ES-I3 (cell line): ENCODE data around the gene NQO2.
A peak's percentile ranks its signal among the peaks of the same experiment; 100 is the strongest.

Experiments
- H3K36me3 ChIP-seq: 2 replicates; pipeline ENCODE4 v1.6.1; 2013; ENCODE audit warnings: mild to moderate bottlenecking, low read length, control low read depth, moderate library complexity; ENCODE audit not compliant: insufficient read depth
- H3K4me1 ChIP-seq: 2 replicates; pipeline ENCODE4 v1.6.1; 2013; ENCODE audit warnings: mild to moderate bottlenecking, control low read depth, low read length; ENCODE audit not compliant: insufficient read depth
- H3K9ac ChIP-seq: 2 replicates; pipeline ENCODE4 v1.6.1; 2013; ENCODE audit warnings: low read depth, mild to moderate bottlenecking, low read length, moderate library complexity
- H3K9me3 ChIP-seq: 2 replicates; pipeline ENCODE4 v1.6.1; 2013; ENCODE audit warnings: mild to moderate bottlenecking, low read length, moderate library complexity; ENCODE audit not compliant: control insufficient read depth, insufficient read depth

NQO2 gene

GRCh38 chr6:2976060-2976459 lies 23.6 kb upstream of the NQO2 start:
- Histone ChIP-seq H3K9me3 (no peaks in the 10 kb centered on the region), H3K4me1 (peaks cover 19% of the 10 kb centered on the region), H3K36me3 (no peaks in the 10 kb centered on the region), H3K9ac (no peak overlapping the region; the same call in 1 of the 2 replicates)

- Histone ChIP-seq H3K36me3 (no peaks in the 10 kb centered on the region), H3K4me1 (peaks cover 19% of the 10 kb centered on the region), H3K9ac (no peak overlapping the region; the same call in 1 of the 2 replicates), H3K9me3 (no peaks in the 10 kb centered on the region)
These were observed 23.1 kb upstream of the NQO2 start for GRCh38 chr6:2976571-2977085.

DNA sequence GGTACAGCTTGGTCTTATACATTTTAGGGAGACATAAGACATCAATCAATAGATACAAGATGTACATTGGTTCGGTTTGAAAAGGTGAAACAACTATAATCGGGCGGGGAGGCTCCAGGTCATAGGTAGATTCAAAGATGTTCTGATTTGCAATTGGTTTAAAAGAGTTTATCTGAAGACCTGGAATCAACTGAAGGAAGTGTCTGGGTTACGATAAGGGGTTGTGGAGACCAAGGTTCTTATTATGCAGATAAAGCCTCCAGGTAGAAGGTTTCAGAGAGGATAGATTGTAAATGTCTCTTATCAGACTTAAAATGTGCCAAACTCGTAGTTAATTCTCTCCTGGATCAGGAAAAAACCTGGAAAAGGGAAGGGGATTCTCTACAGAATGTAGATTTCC lies 22.4 kb upstream of the NQO2 start:
- Histone ChIP-seq H3K9ac (no peak overlapping the region), H3K4me1 (peaks cover 19% of the 10 kb centered on the region), H3K9me3 (no peaks in the 10 kb centered on the region), H3K36me3 (no peaks in the 10 kb centered on the region)

- H3K36me3 ChIP-seq: no peaks in the 10 kb centered on the region
- H3K9ac ChIP-seq: no peak overlapping the region
- no peaks in the 10 kb centered on the region for H3K9me3 ChIP-seq
- peaks cover 19% of the 10 kb centered on the region for H3K4me1 ChIP-seq
These were observed 21.7 kb upstream of the NQO2 start for GRCh38 chr6:2977799-2978590.

GRCh38 chr6:2978923-2979322 lies 20.8 kb upstream of the NQO2 start:
- Histone ChIP-seq H3K9ac (no peak overlapping the region), H3K4me1 (peaks cover 19% of the 10 kb centered on the region), H3K9me3 (no peaks in the 10 kb centered on the region), H3K36me3 (no peaks in the 10 kb centered on the region)

DNA sequence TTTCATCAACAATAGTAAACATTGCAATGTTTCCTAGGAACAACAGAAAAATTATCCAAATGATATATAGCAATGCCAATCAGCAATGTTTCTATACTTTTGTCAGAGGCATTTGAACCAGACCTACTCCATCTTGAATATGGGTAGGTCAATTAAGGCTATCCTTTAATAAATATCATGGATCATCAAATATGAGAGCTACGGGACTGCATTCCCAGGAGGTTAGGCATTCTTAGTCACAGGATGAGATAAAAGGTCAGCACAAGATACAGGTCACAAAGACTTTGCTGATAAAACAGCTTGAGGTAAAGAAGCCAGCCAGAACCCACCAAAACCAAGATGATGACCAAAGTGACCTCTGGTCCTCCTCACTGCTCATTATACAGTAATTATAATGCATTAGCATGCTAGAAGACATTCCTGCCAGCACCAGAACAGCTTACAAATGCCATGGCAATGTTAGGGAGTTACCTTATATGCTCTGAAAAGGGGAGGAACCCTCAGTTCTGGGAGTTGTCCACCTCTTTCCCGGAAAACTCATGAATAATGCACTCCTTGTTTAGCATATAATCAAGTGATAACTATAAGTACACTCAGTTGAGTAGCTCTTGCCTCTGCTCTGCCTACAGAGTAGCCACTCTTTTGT lies 19.8 kb upstream of the NQO2 start:
- Histone ChIP-seq H3K9me3 (no peaks in the 10 kb centered on the region), H3K36me3 (no peaks in the 10 kb centered on the region), H3K4me1 (peaks cover 19% of the 10 kb centered on the region), H3K9ac (no peak overlapping the region)

DNA sequence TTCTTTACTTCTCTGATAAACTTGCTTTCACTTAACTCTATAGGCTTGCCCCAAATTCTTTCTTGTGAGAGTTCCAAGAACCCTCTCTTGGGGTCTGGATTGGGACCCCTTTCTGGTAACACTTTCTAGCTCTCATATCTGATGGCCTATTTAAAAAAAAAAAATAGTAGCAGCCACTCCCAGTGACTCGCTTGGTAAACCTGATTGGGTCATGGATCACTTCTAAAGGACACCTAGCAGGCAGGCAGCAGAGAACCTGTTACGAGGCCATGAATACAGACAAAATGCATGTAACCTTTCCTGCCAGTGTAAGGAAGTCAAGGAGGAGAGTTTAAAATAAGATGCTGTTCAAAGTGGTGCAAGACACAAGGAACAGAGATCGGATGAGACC lies 19.2 kb upstream of the NQO2 start:
- Histone ChIP-seq H3K4me1 (peaks cover 19% of the 10 kb centered on the region), H3K9me3 (no peaks in the 10 kb centered on the region), H3K9ac (no peak overlapping the region), H3K36me3 (no peaks in the 10 kb centered on the region)

- 0 out of 2 replicates have a peak, but pooled peaks cover 5% of the 10 kb centered on the region for H3K4me1 ChIP-seq
These were observed 17.1 kb upstream of the NQO2 start for GRCh38 chr6:2982426-2983117.

DNA sequence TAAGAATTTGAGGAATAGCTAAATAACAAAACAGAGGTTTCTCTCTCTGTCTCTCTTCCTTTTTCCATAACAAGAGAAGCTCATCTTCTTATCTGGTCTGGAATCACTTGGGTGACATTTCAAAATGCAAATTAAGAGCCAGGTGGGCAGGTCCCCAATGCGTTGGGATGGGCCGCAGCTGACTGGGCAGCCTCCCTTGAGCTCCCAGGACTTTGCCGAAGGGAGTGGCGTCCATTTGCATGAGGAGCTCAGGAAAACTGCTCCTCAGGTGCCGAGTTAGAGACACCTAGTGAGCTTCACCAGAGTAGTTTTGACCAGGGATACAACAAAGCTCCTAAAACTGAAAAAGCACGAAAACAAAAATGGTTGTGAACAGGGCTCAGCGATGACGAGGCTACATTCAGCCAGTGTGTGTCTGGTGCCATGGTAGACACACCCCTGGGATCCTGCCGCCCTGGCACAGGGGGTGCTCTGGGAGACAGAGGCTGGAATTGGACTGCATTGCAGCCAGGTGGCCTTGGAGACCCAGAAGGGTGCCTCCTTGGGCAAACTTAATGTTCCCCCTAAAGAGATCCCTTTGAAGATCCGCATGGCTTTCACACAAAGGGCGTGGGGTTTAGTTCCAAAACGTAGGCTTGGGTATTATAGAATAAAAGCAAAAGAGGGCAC lies 14.8 kb upstream of the NQO2 start:
- H3K36me3 ChIP-seq: no peaks in the 10 kb centered on the region
- H3K9me3 ChIP-seq: no peaks in the 10 kb centered on the region
- peaks cover 8% of the 10 kb centered on the region; the same call in 1 of the 2 replicates for H3K4me1 ChIP-seq
- H3K9ac ChIP-seq: no peak overlapping the region

More at GRCh38 chr6:2982426-2983117, 17.1 kb upstream of the NQO2 start:
- Histone ChIP-seq H3K36me3 (no peaks in the 10 kb centered on the region), H3K9me3 (no peaks in the 10 kb centered on the region), H3K9ac (no peak overlapping the region)

GRCh38 chr6:2986722-2987221 lies 12.9 kb upstream of the NQO2 start:
- Histone ChIP-seq H3K36me3 (no peaks in the 10 kb centered on the region), H3K9ac (no peak overlapping the region), H3K9me3 (no peaks in the 10 kb centered on the region), H3K4me1 (peaks cover 7% of the 10 kb centered on the region)

DNA sequence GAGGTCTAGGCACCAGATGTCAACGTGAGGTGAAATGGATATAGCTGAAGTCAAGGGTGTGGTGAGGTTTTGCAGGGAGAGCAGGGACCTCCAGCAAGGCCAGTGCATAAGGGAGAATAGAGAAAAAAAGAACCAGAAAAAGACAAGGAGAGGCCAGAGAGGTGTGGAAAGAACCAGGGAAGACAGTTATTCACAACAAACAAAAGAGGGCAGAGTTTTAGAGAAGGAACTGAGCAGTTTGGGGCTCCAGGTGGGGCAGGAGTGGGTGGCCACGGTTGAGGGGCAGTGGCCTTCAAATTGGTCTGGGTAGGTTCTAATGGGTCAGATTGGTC lies 11.6 kb upstream of the NQO2 start:
- Histone ChIP-seq H3K4me1 (peaks cover 7% of the 10 kb centered on the region), H3K9ac (peak overlapping the region; percentile 92), H3K9me3 (no peaks in the 10 kb centered on the region)

GRCh38 chr6:2988426-2989331 lies 11.0 kb upstream of the NQO2 start:
- H3K9ac ChIP-seq: peak overlapping the region; percentile 92
- peaks cover 7% of the 10 kb centered on the region for H3K4me1 ChIP-seq

More for the DNA sequence above, 11.6 kb upstream of the NQO2 start:
- no peaks in the 10 kb centered on the region for H3K36me3 ChIP-seq

More at GRCh38 chr6:2988426-2989331, 11.0 kb upstream of the NQO2 start:
- no peaks in the 10 kb centered on the region for H3K36me3 ChIP-seq
- no peaks in the 10 kb centered on the region for H3K9me3 ChIP-seq
